Karpas-422 (cell line): Measurements from ENCODE around the gene HOXC9. TPM values are rescaled to one million over a fixed set of nuclear protein-coding genes. Genes with fewer than 3 reads are reported as not detected.

ENCODE experiments used
- DNase-seq: peaks from one replicate; pipeline ENCODE4 v3.0.0-alpha.2; 2015
- H2AFZ ChIP-seq: fragments of 200-600 bp; sonication (generic); 2 replicates; pipeline ENCODE4 v1.6.1; 2014; ENCODE audit warnings: antibody characterized with exemption, low read length, mixed read lengths
- H3K27ac ChIP-seq: fragments of 200-600 bp; sonication (generic); 2 replicates; pipeline ENCODE4 v1.5.1; 2014; ENCODE audit warnings: mild to moderate bottlenecking, low read length, moderate library complexity
- H3K27me3 ChIP-seq: fragments of 200-600 bp; sonication (generic); 2 replicates; pipeline ENCODE4 v1.6.1; 2014; ENCODE audit warnings: low read length, mixed read lengths
- H3K36me3 ChIP-seq: fragments of 200-600 bp; sonication (generic); 2 replicates; pipeline ENCODE4 v1.6.1; 2014; ENCODE audit warnings: low read length, mixed read lengths; ENCODE audit not compliant: insufficient read depth
- H3K4me1 ChIP-seq: fragments of 200-600 bp; sonication (generic); 2 replicates; pipeline ENCODE4 v1.6.1; 2014; ENCODE audit warnings: mild to moderate bottlenecking, low read length, mixed read lengths
- H3K4me2 ChIP-seq: fragments of 200-600 bp; sonication (generic); 2 replicates; pipeline ENCODE4 v1.6.1; 2014; ENCODE audit warnings: low read length, low read depth, mild to moderate bottlenecking; ENCODE audit not compliant: poor library complexity, severe bottlenecking
- H3K4me3 ChIP-seq: fragments of 200-600 bp; sonication (generic); 2 replicates; pipeline ENCODE4 v1.5.1; 2014; ENCODE audit warnings: mild to moderate bottlenecking, antibody characterized with exemption, low read length, mixed read lengths
- H3K79me2 ChIP-seq: fragments of 200-600 bp; sonication (generic); 2 replicates; pipeline ENCODE4 v1.6.1; 2014; ENCODE audit warnings: mild to moderate bottlenecking, low read length, mixed read lengths
- H3K9ac ChIP-seq: fragments of 200-600 bp; sonication (generic); 2 replicates; pipeline ENCODE4 v1.6.0; 2014; ENCODE audit warnings: low read length
- H3K9me2 ChIP-seq: fragments of 200-600 bp; sonication (generic), shearing (Covaris generic); replicated peaks from 2 replicates; pipeline ENCODE4 v1.6.0; 2014; ENCODE audit warnings: mild to moderate bottlenecking, low read length, moderate library complexity; ENCODE audit not compliant: insufficient read depth
- H3K9me3 ChIP-seq: fragments of 300-700, 200-600 bp; sonication (generic); 2 replicates; pipeline ENCODE4 v1.6.1; 2014; ENCODE audit warnings: low read length, mixed read lengths
- H4K20me1 ChIP-seq: fragments of 200-600 bp; sonication (generic); 2 replicates; pipeline ENCODE4 v1.6.1; 2014; ENCODE audit warnings: mild to moderate bottlenecking, antibody characterized with exemption, low read length, low read depth; ENCODE audit not compliant: insufficient read depth
- total RNA-seq: library from RNA; depleted of rRNA; stranded (reverse); fragments of >200 nt; shearing (Covaris generic); gene quantifications from 2 replicates; pipeline ENCODE4 v1.2.3, GENCODE V29; 2014; ENCODE audit warnings: low replicate concordance

HOXC9 gene
- total RNA-seq, 1 experiment from 2014 or later, result not detected

- Histone ChIP-seq H3K36me3 (no peaks in the 10 kb centered on the region), H3K9ac (no peak overlapping the region), H3K9me3 (no peaks in the 10 kb centered on the region), H3K79me2 (no peaks in the 10 kb centered on the region), H3K27me3 (no peaks in the 10 kb centered on the region), H3K4me3 (no peak overlapping the region), H3K27ac (no peak overlapping the region), H3K9me2 (no peaks in the 10 kb centered on the region), H2AFZ (no peak overlapping the region), H3K4me2 (no peak overlapping the region), H4K20me1 (no peaks in the 10 kb centered on the region), H3K4me1 (peaks cover 14% of the 10 kb centered on the region)
- no peak for DNase-seq
Observed at GRCh38 chr12:53998900-53999236, 1.1 kb upstream of the HOXC9 start.

GRCh38 chr12:53999559-54000115 is 324 bp upstream of the HOXC9 start:
- Histone ChIP-seq H3K79me2 (no peaks in the 10 kb centered on the region), H4K20me1 (no peaks in the 10 kb centered on the region), H3K27ac (no peak overlapping the region), H3K9me2 (no peaks in the 10 kb centered on the region), H2AFZ (no peak overlapping the region), H3K9ac (no peak overlapping the region), H3K4me1 (peaks cover 14% of the 10 kb centered on the region), H3K4me2 (no peak overlapping the region), H3K9me3 (no peaks in the 10 kb centered on the region), H3K27me3 (no peaks in the 10 kb centered on the region), H3K36me3 (no peaks in the 10 kb centered on the region), H3K4me3 (no peak overlapping the region)
- no peak for DNase-seq

- Histone ChIP-seq H3K27me3 (no peaks in the 10 kb centered on the region), H3K9me2 (no peaks in the 10 kb centered on the region), H3K4me1 (peaks cover 6% of the 10 kb centered on the region), H2AFZ (no peak overlapping the region), H3K9me3 (no peaks in the 10 kb centered on the region), H3K9ac (no peak overlapping the region), H3K4me3 (no peak overlapping the region), H3K79me2 (no peaks in the 10 kb centered on the region), H3K36me3 (no peaks in the 10 kb centered on the region), H3K27ac (no peak overlapping the region), H4K20me1 (no peaks in the 10 kb centered on the region), H3K4me2 (no peak overlapping the region)
- no peak for DNase-seq
Observed at GRCh38 chr12:54001283-54002187, 1.6 kb downstream of the HOXC9 start.

DNA sequence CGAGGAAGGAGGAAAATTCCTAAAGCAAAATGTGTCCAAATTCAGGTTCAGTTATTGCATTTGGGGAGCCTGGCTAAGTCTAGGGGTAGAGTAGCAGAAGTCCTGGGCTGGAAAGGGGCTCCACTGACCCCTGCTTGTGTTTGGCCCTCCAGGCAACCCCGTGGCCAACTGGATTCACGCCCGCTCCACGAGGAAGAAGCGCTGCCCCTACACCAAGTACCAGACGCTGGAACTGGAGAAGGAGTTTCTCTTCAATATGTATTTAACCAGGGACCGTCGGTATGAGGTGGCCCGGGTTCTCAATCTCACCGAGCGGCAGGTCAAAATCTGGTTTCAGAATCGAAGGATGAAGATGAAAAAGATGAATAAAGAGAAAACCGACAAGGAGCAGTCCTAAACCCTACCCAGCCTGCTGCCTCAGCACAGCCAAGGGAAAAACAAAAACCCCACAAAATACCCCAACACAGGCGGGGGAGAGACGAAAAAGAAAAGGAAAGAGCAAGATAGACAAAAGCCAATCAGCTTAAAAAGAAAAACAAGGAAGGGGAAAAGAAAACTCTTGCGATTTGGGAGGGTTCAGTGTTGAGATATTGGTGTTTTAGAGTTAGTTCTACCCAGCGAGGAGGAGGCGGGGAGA is 2.4 kb downstream of the HOXC9 start:
- H2AFZ ChIP-seq, result no peak overlapping the region
- H3K36me3 ChIP-seq, result no peaks in the 10 kb centered on the region
- peaks cover 8% of the 10 kb centered on the region for H3K4me1 ChIP-seq
- no peaks in the 10 kb centered on the region for H4K20me1 ChIP-seq
- no peaks in the 10 kb centered on the region for H3K9me2 ChIP-seq
- H3K27me3 ChIP-seq, result no peaks in the 10 kb centered on the region
- H3K9ac ChIP-seq, result no peak overlapping the region
- DNase-seq, result no peak
- no peaks in the 10 kb centered on the region for H3K79me2 ChIP-seq
- H3K9me3 ChIP-seq, result no peaks in the 10 kb centered on the region
- no peak overlapping the region for H3K4me2 ChIP-seq
- H3K4me3 ChIP-seq, result no peak overlapping the region
- H3K27ac ChIP-seq, result no peak overlapping the region

- H3K27me3 ChIP-seq, result no peaks in the 10 kb centered on the region
- DNase-seq, result no peak
- H3K9me3 ChIP-seq, result no peaks in the 10 kb centered on the region
- H3K36me3 ChIP-seq, result no peaks in the 10 kb centered on the region
- H3K9me2 ChIP-seq, result no peaks in the 10 kb centered on the region
- no peak overlapping the region for H3K9ac ChIP-seq
- no peaks in the 10 kb centered on the region for H3K79me2 ChIP-seq
- no peak overlapping the region for H3K4me2 ChIP-seq
- H3K4me1 ChIP-seq, result peaks cover 8% of the 10 kb centered on the region
- no peaks in the 10 kb centered on the region for H4K20me1 ChIP-seq
- no peak overlapping the region for H3K4me3 ChIP-seq
- no peak overlapping the region for H2AFZ ChIP-seq
- H3K27ac ChIP-seq, result no peak overlapping the region
Observed at GRCh38 chr12:54002915-54003389, 3.0 kb downstream of the HOXC9 start.

- Histone ChIP-seq H3K9ac (no peak overlapping the region), H3K36me3 (no peaks in the 10 kb centered on the region), H3K9me2 (no peaks in the 10 kb centered on the region), H3K79me2 (no peaks in the 10 kb centered on the region), H2AFZ (no peak overlapping the region), H3K9me3 (no peaks in the 10 kb centered on the region), H3K27ac (no peak overlapping the region), H4K20me1 (no peaks in the 10 kb centered on the region), H3K4me3 (no peak overlapping the region), H3K27me3 (no peaks in the 10 kb centered on the region), H3K4me2 (no peak overlapping the region), H3K4me1 (peaks cover 8% of the 10 kb centered on the region)
- DNase-seq, result no peak
Observed at GRCh38 chr12:54003625-54004024, 3.7 kb downstream of the HOXC9 start.

GRCh38 chr12:54004063-54004840 is 4.3 kb downstream of the HOXC9 start:
- no peaks in the 10 kb centered on the region for H4K20me1 ChIP-seq
- no peak overlapping the region for H3K4me2 ChIP-seq
- H2AFZ ChIP-seq, result no peak overlapping the region
- no peak overlapping the region for H3K4me3 ChIP-seq
- no peak overlapping the region for H3K27ac ChIP-seq
- H3K9me2 ChIP-seq, result no peaks in the 10 kb centered on the region
- H3K4me1 ChIP-seq, result peaks cover 8% of the 10 kb centered on the region
- no peak for DNase-seq
- H3K79me2 ChIP-seq, result no peaks in the 10 kb centered on the region
- H3K27me3 ChIP-seq, result no peaks in the 10 kb centered on the region
- H3K36me3 ChIP-seq, result no peaks in the 10 kb centered on the region
- no peaks in the 10 kb centered on the region for H3K9me3 ChIP-seq
- H3K9ac ChIP-seq, result no peak overlapping the region
